ENCODE data around the gene PSMC2. TPM values are rescaled to one million over a fixed set of nuclear protein-coding genes. Genes with fewer than 3 reads are reported as not detected.

The PSMC2 gene
- polyA plus RNA-seq, 2 of the 4 experiments (the other 2 are of a cell fraction): 252 to 287 TPM

DNA sequence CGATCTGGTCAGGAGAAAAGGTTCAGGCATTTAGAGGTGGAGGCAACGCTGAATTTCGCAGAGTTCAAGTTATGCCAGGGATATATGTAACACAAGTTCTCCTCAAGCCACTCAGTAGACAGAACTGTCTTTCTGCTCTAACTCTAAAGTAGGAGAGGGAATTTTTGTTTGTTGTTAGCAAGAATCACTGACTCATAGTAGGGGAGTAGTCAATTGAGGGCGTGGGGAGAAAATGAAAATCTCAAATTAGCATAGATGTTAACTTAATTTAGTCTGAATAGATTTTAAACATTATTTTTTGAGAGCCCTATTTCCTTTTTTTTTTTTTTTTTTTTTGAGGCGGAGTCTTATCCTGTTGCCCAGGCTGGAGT is 34.6 kb downstream of the PSMC2 start:
- 44% methylated on average over 5 of the region's 5 CpGs for WGBS (ENCODE audit: missing lambda C conversion rate)
- ChIA-PET POLR2A (no interaction called here), CTCF (no interaction called here)
- H3K27ac ChIP-seq: no peak overlapping the region
- no peaks in the 10 kb centered on the region for H3K9me3 ChIP-seq
- TF ChIP-seq POLR2AphosphoS2 (conservative IDR thresholded peaks at IDR 0.05; ENCODE audit: low read length) (no peak), EP300 (IDR thresholded peaks at IDR 0.05) (no peak), NFE2L2 (conservative IDR thresholded peaks at IDR 0.05; ENCODE audit: low read length) (no peak), NPAS2 (CRISPR knock-in tag; IDR thresholded peaks at IDR 0.05; ENCODE audit: borderline replicate concordance) (no peak), TP53 (CRISPR knock-in tag; IDR thresholded peaks at IDR 0.05) (no peak), SMC3 (IDR thresholded peaks at IDR 0.05) (no peak), HOXB13 (CRISPR knock-in tag; IDR thresholded peaks at IDR 0.05; ENCODE audit: low read depth) (no peak), HOXA7 (CRISPR knock-in tag; IDR thresholded peaks at IDR 0.05) (no peak), BHLHE40 (IDR thresholded peaks at IDR 0.05; ENCODE audit: low read depth, low read length) (no peak), PHF8 (IDR thresholded peaks at IDR 0.05; ENCODE audit: borderline replicate concordance, low read depth) (no peak), RARB (CRISPR knock-in tag; IDR thresholded peaks at IDR 0.05) (no peak), MYC (IDR thresholded peaks at IDR 0.05; ENCODE audit: borderline replicate concordance, low read length) (no peak), ZSCAN20 (CRISPR knock-in tag; IDR thresholded peaks at IDR 0.05) (no peak), MAZ (IDR thresholded peaks at IDR 0.05; ENCODE audit: borderline replicate concordance, low read depth, low read length) (no peak)
- TF ChIP-seq, protein P1, sequence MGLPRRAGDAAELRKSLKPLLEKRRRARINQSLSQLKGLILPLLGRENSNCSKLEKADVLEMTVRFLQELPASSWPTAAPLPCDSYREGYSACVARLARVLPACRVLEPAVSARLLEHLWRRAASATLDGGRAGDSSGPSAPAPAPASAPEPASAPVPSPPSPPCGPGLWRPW (IDR thresholded peaks at IDR 0.05): no peak
- FAIRE-seq (no peak), DNase-seq (ENCODE audit: low read depth in 1 of 2, low spot score in 1 of 2) (no peak), ATAC-seq (no peak)
- H3K4me3 ChIP-seq: no peak overlapping the region
- no peaks in the 10 kb centered on the region for H3K4me1 ChIP-seq
- no peak overlapping the region for H3K4me2 ChIP-seq

DNA sequence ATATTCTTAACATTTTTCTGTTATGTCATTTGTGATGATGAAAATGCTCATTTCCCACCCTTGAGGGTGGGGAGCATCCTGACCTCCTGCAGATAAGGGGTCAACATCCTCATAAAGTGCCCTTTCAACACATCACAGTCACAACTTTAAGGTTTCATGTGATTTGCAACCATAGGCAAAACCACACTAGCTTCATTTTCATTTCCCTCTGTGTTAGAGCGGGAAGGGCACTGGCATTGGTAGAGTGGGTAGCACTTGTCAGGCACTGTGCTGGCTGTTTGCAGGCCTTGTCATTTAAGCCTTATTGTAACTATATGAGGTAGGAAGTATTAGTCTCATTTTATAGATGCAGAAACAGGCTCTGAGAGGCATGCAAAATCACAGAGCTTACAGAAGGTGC is 39.8 kb downstream of the PSMC2 start:
- ChIA-PET CTCF (no interaction called here), POLR2A (no interaction called here)
- 83% methylated on average over 1 of the region's 1 CpG for WGBS (ENCODE audit: missing lambda C conversion rate)
- Histone ChIP-seq H3K27ac (no peak overlapping the region), H3K9me3 (no peaks in the 10 kb centered on the region), H3K4me3 (no peak overlapping the region), H3K4me1 (no peaks in the 10 kb centered on the region), H3K4me2 (no peak overlapping the region)
- no peak for ATAC-seq
- DNase-seq (ENCODE audit: low read depth in 1 of 2, low spot score in 1 of 2): no peak
- no peak for FAIRE-seq
- TF ChIP-seq NPAS2 (CRISPR knock-in tag; IDR thresholded peaks at IDR 0.05; ENCODE audit: borderline replicate concordance) (no peak), MYC (IDR thresholded peaks at IDR 0.05; ENCODE audit: borderline replicate concordance, low read length) (no peak), FOSB (CRISPR knock-in tag; IDR thresholded peaks at IDR 0.05) (no peak), SMC3 (IDR thresholded peaks at IDR 0.05) (no peak), MAZ (IDR thresholded peaks at IDR 0.05; ENCODE audit: borderline replicate concordance, low read depth, low read length) (no peak), RARB (CRISPR knock-in tag; IDR thresholded peaks at IDR 0.05) (no peak), ZSCAN20 (CRISPR knock-in tag; IDR thresholded peaks at IDR 0.05) (no peak), NR3C1 (IDR thresholded peaks at IDR 0.05) (no peak), KDM5A (IDR thresholded peaks at IDR 0.05) (no peak), FOSL2 (IDR thresholded peaks at IDR 0.05) (no peak), FOSL2 (CRISPR knock-in tag; IDR thresholded peaks at IDR 0.05) (no peak), CHD2 (IDR thresholded peaks at IDR 0.05; ENCODE audit: low read length, partially characterized antibody) (no peak), PHF8 (IDR thresholded peaks at IDR 0.05; ENCODE audit: borderline replicate concordance, low read depth) (no peak), ESRRA (IDR thresholded peaks at IDR 0.05; ENCODE audit: borderline replicate concordance, low read length) (no peak), RFX5 (IDR thresholded peaks at IDR 0.05) (no peak), HEYL (CRISPR knock-in tag; IDR thresholded peaks at IDR 0.05) (no peak)
- TF ChIP-seq, protein P2, sequence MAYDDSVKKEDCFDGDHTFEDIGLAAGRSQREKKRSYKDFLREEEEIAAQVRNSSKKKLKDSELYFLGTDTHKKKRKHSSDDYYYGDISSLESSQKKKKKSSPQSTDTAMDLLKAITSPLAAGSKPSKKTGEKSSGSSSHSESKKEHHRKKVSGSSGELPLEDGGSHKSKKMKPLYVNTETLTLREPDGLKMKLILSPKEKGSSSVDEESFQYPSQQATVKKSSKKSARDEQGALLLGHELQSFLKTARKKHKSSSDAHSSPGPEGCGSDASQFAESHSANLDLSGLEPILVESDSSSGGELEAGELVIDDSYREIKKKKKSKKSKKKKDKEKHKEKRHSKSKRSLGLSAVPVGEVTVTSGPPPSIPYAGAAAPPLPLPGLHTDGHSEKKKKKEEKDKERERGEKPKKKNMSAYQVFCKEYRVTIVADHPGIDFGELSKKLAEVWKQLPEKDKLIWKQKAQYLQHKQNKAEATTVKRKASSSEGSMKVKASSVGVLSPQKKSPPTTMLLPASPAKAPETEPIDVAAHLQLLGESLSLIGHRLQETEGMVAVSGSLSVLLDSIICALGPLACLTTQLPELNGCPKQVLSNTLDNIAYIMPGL (CRISPR knock-in tag; IDR thresholded peaks at IDR 0.05; ENCODE audit: borderline replicate concordance): no peak

Measured in A549 (cell line).